ENCODE measurements around the gene FNIP2.
"Not testable (repeated sequence)": the region's sequence is repeated elsewhere in the genome, so short reads cannot be mapped to it uniquely, and the experiment has no call there.

The FNIP2 gene

GRCh38 chr4:158758142-158758541 is 10.7 kb upstream of the FNIP2 start:
- Histone ChIP-seq H3K4me3 (ENCODE audit: low read depth, low read length) (no peak overlapping the region), H2AFZ (ENCODE audit: insufficient read depth, low read length, poor library complexity) (no peak overlapping the region), H3K18ac (ENCODE audit: low read length) (no peak overlapping the region), H3K4ac (ENCODE audit: low read depth, low read length) (no peak overlapping the region), H4K8ac (ENCODE audit: low read depth, low read length) (no peak overlapping the region), H3K9ac (ENCODE audit: low read length) (no peak overlapping the region), H3K79me2 (ENCODE audit: control insufficient read depth, insufficient read depth, low read length, poor library complexity) (no peaks in the 10 kb centered on the region), H4K12ac (ENCODE audit: low read depth, low read length) (no peak overlapping the region), H2AK5ac (ENCODE audit: low read length) (no peak overlapping the region), H3K14ac (ENCODE audit: low read length) (no peak overlapping the region), H3K79me1 (ENCODE audit: low read length) (no peaks in the 10 kb centered on the region), H3K9me3 (ENCODE audit: insufficient read depth, low read depth, low read length) (no peaks in the 10 kb centered on the region), H3K23ac (ENCODE audit: low read length) (no peak overlapping the region), H2BK12ac (ENCODE audit: low read length) (no peak overlapping the region), H3K27ac (ENCODE audit: low read depth, low read length) (no peak overlapping the region), H2BK5ac (ENCODE audit: low read depth, low read length, poor library complexity) (no peak overlapping the region), H3K27me3 (ENCODE audit: insufficient read depth, low read length) (no peaks in the 10 kb centered on the region), H3K4me1 (ENCODE audit: control insufficient read depth in 1 of 2, insufficient read depth in 2 of 2, low read length in 2 of 2) (no peaks in the 10 kb centered on the region), H3K36me3 (ENCODE audit: control insufficient read depth in 1 of 2, insufficient read depth in 2 of 2, low read length in 2 of 2) (no peaks in the 10 kb centered on the region), H2BK120ac (ENCODE audit: insufficient read depth, low read length, poor library complexity) (no peak overlapping the region), H4K91ac (ENCODE audit: low read depth, low read length) (no peak overlapping the region), H3K4me2 (ENCODE audit: low read length) (no peak overlapping the region)
- WGBS (ENCODE audit: extremely low coverage, insufficient coverage, insufficient read length), result no CpG with 5 or more reads among the region's 4 CpGs
- DNase-seq, result peak in 1 of 2 donors; percentile 23

GRCh38 chr4:158758703-158759102 is 10.1 kb upstream of the FNIP2 start:
- H2AK5ac ChIP-seq (ENCODE audit: low read length), result no peak overlapping the region
- no peak overlapping the region for H3K9ac ChIP-seq (ENCODE audit: low read length)
- H3K9me3 ChIP-seq (ENCODE audit: insufficient read depth, low read depth, low read length), result no peaks in the 10 kb centered on the region
- no peak overlapping the region for H3K4me2 ChIP-seq (ENCODE audit: low read length)
- H3K27me3 ChIP-seq (ENCODE audit: insufficient read depth, low read length), result no peaks in the 10 kb centered on the region
- H3K4ac ChIP-seq (ENCODE audit: low read depth, low read length), result no peak overlapping the region
- H4K12ac ChIP-seq (ENCODE audit: low read depth, low read length), result no peak overlapping the region
- H3K23ac ChIP-seq (ENCODE audit: low read length), result no peak overlapping the region
- no peaks in the 10 kb centered on the region for H3K4me1 ChIP-seq (ENCODE audit: control insufficient read depth in 1 of 2, insufficient read depth in 2 of 2, low read length in 2 of 2)
- no peak overlapping the region for H2BK120ac ChIP-seq (ENCODE audit: insufficient read depth, low read length, poor library complexity)
- no peaks in the 10 kb centered on the region for H3K79me2 ChIP-seq (ENCODE audit: control insufficient read depth, insufficient read depth, low read length, poor library complexity)
- H2BK12ac ChIP-seq (ENCODE audit: low read length), result no peak overlapping the region
- no peak overlapping the region for H4K8ac ChIP-seq (ENCODE audit: low read depth, low read length)
- WGBS (ENCODE audit: extremely low coverage, insufficient coverage, insufficient read length), result no CpG with 5 or more reads among the region's 4 CpGs
- no peak overlapping the region for H3K18ac ChIP-seq (ENCODE audit: low read length)
- no peak overlapping the region for H3K14ac ChIP-seq (ENCODE audit: low read length)
- no peak overlapping the region for H3K27ac ChIP-seq (ENCODE audit: low read depth, low read length)
- no peak overlapping the region for H3K4me3 ChIP-seq (ENCODE audit: low read depth, low read length)
- no peaks in the 10 kb centered on the region for H3K36me3 ChIP-seq (ENCODE audit: control insufficient read depth in 1 of 2, insufficient read depth in 2 of 2, low read length in 2 of 2)
- H2BK5ac ChIP-seq (ENCODE audit: low read depth, low read length, poor library complexity), result no peak overlapping the region
- no peak for DNase-seq
- no peak overlapping the region for H2AFZ ChIP-seq (ENCODE audit: insufficient read depth, low read length, poor library complexity)
- H4K91ac ChIP-seq (ENCODE audit: low read depth, low read length), result no peak overlapping the region
- H3K79me1 ChIP-seq (ENCODE audit: low read length), result no peaks in the 10 kb centered on the region

GRCh38 chr4:158759539-158759938 is 9.3 kb upstream of the FNIP2 start:
- not testable (repeated sequence) for H3K4ac ChIP-seq (ENCODE audit: low read depth, low read length); H4K8ac ChIP-seq (ENCODE audit: low read depth, low read length); H3K27me3 ChIP-seq (ENCODE audit: insufficient read depth, low read length); H3K4me3 ChIP-seq (ENCODE audit: low read depth, low read length); H3K9me3 ChIP-seq (ENCODE audit: insufficient read depth, low read depth, low read length); H3K14ac ChIP-seq (ENCODE audit: low read length); H3K23ac ChIP-seq (ENCODE audit: low read length); H3K79me2 ChIP-seq (ENCODE audit: control insufficient read depth, insufficient read depth, low read length, poor library complexity); H4K12ac ChIP-seq (ENCODE audit: low read depth, low read length); H2AFZ ChIP-seq (ENCODE audit: insufficient read depth, low read length, poor library complexity); H3K27ac ChIP-seq (ENCODE audit: low read depth, low read length); H3K9ac ChIP-seq (ENCODE audit: low read length); H2BK120ac ChIP-seq (ENCODE audit: insufficient read depth, low read length, poor library complexity); H3K18ac ChIP-seq (ENCODE audit: low read length); H2AK5ac ChIP-seq (ENCODE audit: low read length); H3K79me1 ChIP-seq (ENCODE audit: low read length); DNase-seq; H3K36me3 ChIP-seq (ENCODE audit: control insufficient read depth in 1 of 2, insufficient read depth in 2 of 2, low read length in 2 of 2); H4K91ac ChIP-seq (ENCODE audit: low read depth, low read length); H3K4me2 ChIP-seq (ENCODE audit: low read length); H3K4me1 ChIP-seq (ENCODE audit: control insufficient read depth in 1 of 2, insufficient read depth in 2 of 2, low read length in 2 of 2); H2BK5ac ChIP-seq (ENCODE audit: low read depth, low read length, poor library complexity); H2BK12ac ChIP-seq (ENCODE audit: low read length)
- WGBS (ENCODE audit: extremely low coverage, insufficient coverage, insufficient read length), result no CpG with 5 or more reads among the region's 20 CpGs

GRCh38 chr4:158760866-158761265 is 8.0 kb upstream of the FNIP2 start:
- H3K4me3 ChIP-seq (ENCODE audit: low read depth, low read length), result no peak overlapping the region
- H3K9ac ChIP-seq (ENCODE audit: low read length), result no peak overlapping the region
- no peak overlapping the region for H4K91ac ChIP-seq (ENCODE audit: low read depth, low read length)
- no peak overlapping the region for H2BK5ac ChIP-seq (ENCODE audit: low read depth, low read length, poor library complexity)
- no peaks in the 10 kb centered on the region for H3K79me1 ChIP-seq (ENCODE audit: low read length)
- H3K4ac ChIP-seq (ENCODE audit: low read depth, low read length), result no peak overlapping the region
- no peaks in the 10 kb centered on the region for H3K36me3 ChIP-seq (ENCODE audit: control insufficient read depth in 1 of 2, insufficient read depth in 2 of 2, low read length in 2 of 2)
- H3K4me2 ChIP-seq (ENCODE audit: low read length), result no peak overlapping the region
- no peaks in the 10 kb centered on the region for H3K9me3 ChIP-seq (ENCODE audit: insufficient read depth, low read depth, low read length)
- H3K4me1 ChIP-seq (ENCODE audit: control insufficient read depth in 1 of 2, insufficient read depth in 2 of 2, low read length in 2 of 2), result no peaks in the 10 kb centered on the region
- H4K8ac ChIP-seq (ENCODE audit: low read depth, low read length), result no peak overlapping the region
- no peak overlapping the region for H3K14ac ChIP-seq (ENCODE audit: low read length)
- WGBS (ENCODE audit: extremely low coverage, insufficient coverage, insufficient read length), result no CpG with 5 or more reads among the region's 4 CpGs
- H3K18ac ChIP-seq (ENCODE audit: low read length), result no peak overlapping the region
- no peak overlapping the region for H3K23ac ChIP-seq (ENCODE audit: low read length)
- H3K27me3 ChIP-seq (ENCODE audit: insufficient read depth, low read length), result no peaks in the 10 kb centered on the region
- H3K79me2 ChIP-seq (ENCODE audit: control insufficient read depth, insufficient read depth, low read length, poor library complexity), result no peaks in the 10 kb centered on the region
- DNase-seq, result no peak
- no peak overlapping the region for H2AK5ac ChIP-seq (ENCODE audit: low read length)
- H2BK120ac ChIP-seq (ENCODE audit: insufficient read depth, low read length, poor library complexity), result no peak overlapping the region
- no peak overlapping the region for H2BK12ac ChIP-seq (ENCODE audit: low read length)
- no peak overlapping the region for H3K27ac ChIP-seq (ENCODE audit: low read depth, low read length)
- H2AFZ ChIP-seq (ENCODE audit: insufficient read depth, low read length, poor library complexity), result no peak overlapping the region
- no peak overlapping the region for H4K12ac ChIP-seq (ENCODE audit: low read depth, low read length)

All from trophoblast cell (in vitro differentiated cells and primary cell).